Measurements from ENCODE around the gene CHCHD3. TPM values are rescaled to one million over a fixed set of nuclear protein-coding genes. Genes with fewer than 3 reads are reported as not detected.
"Not testable (repeated sequence)": the region's sequence is repeated elsewhere in the genome, so short reads cannot be mapped to it uniquely, and the experiment has no call there.

Gene CHCHD3
- polyA plus RNA-seq, 4 donors, result 51.1 to 99.3 (median 74.9) TPM

- DNase-seq (ENCODE audit: low read depth in 4 of 4, low spot score in 3 of 4), result no peak
Measured at GRCh38 chr7:133048589-133048988, 33.3 kb downstream of the CHCHD3 start.

- DNase-seq (ENCODE audit: low read depth in 4 of 4, low spot score in 3 of 4), result no peak
Measured at GRCh38 chr7:133047321-133047720, 34.6 kb downstream of the CHCHD3 start.

- DNase-seq (ENCODE audit: low read depth in 4 of 4, low spot score in 3 of 4), result no peak
Measured at GRCh38 chr7:133044722-133045473, 37.0 kb downstream of the CHCHD3 start.

- no peak for DNase-seq (ENCODE audit: low read depth in 4 of 4, low spot score in 3 of 4)
Measured at GRCh38 chr7:133040674-133041073, 41.2 kb downstream of the CHCHD3 start.

- no peak for DNase-seq (ENCODE audit: low read depth in 4 of 4, low spot score in 3 of 4)
Measured at GRCh38 chr7:133040178-133040577, 41.7 kb downstream of the CHCHD3 start.

GRCh38 chr7:133039614-133040013 is 42.3 kb downstream of the CHCHD3 start:
- DNase-seq (ENCODE audit: low read depth in 4 of 4, low spot score in 3 of 4), result no peak

GRCh38 chr7:133036289-133036688 is 45.6 kb downstream of the CHCHD3 start:
- DNase-seq (ENCODE audit: low read depth in 4 of 4, low spot score in 3 of 4), result no peak

- DNase-seq (ENCODE audit: low read depth in 4 of 4, low spot score in 3 of 4), result not testable (repeated sequence)
Measured at GRCh38 chr7:133035240-133035639, 46.6 kb downstream of the CHCHD3 start.

- DNase-seq (ENCODE audit: low read depth in 4 of 4, low spot score in 3 of 4), result no peak
Measured at GRCh38 chr7:133030346-133030745, 51.5 kb downstream of the CHCHD3 start.

- DNase-seq (ENCODE audit: low read depth in 4 of 4, low spot score in 3 of 4), result no peak
Measured at GRCh38 chr7:133029463-133029862, 52.4 kb downstream of the CHCHD3 start.

- DNase-seq (ENCODE audit: low read depth in 4 of 4, low spot score in 3 of 4), result no peak
Measured at GRCh38 chr7:133027397-133027796, 54.5 kb downstream of the CHCHD3 start.

- no peak for DNase-seq (ENCODE audit: low read depth in 4 of 4, low spot score in 3 of 4)
Measured at GRCh38 chr7:133026210-133026859, 55.6 kb downstream of the CHCHD3 start.

GRCh38 chr7:133025056-133025455 is 56.8 kb downstream of the CHCHD3 start:
- no peak for DNase-seq (ENCODE audit: low read depth in 4 of 4, low spot score in 3 of 4)

- DNase-seq (ENCODE audit: low read depth in 4 of 4, low spot score in 3 of 4), result no peak
Measured at GRCh38 chr7:133024596-133024995, 57.3 kb downstream of the CHCHD3 start.

GRCh38 chr7:133023370-133024071 is 58.4 kb downstream of the CHCHD3 start:
- DNase-seq (ENCODE audit: low read depth in 4 of 4, low spot score in 3 of 4), result no peak

- DNase-seq (ENCODE audit: low read depth in 4 of 4, low spot score in 3 of 4), result no peak
Measured at GRCh38 chr7:133022661-133023060, 59.2 kb downstream of the CHCHD3 start.

- DNase-seq (ENCODE audit: low read depth in 4 of 4, low spot score in 3 of 4), result no peak
Measured at GRCh38 chr7:133021196-133021595, 60.7 kb downstream of the CHCHD3 start.

- DNase-seq (ENCODE audit: low read depth in 4 of 4, low spot score in 3 of 4), result no peak
Measured at GRCh38 chr7:133020496-133020895, 61.4 kb downstream of the CHCHD3 start.

- DNase-seq (ENCODE audit: low read depth in 4 of 4, low spot score in 3 of 4), result no peak
Measured at GRCh38 chr7:133019590-133019989, 62.3 kb downstream of the CHCHD3 start.

- DNase-seq (ENCODE audit: low read depth in 4 of 4, low spot score in 3 of 4), result no peak
Measured at GRCh38 chr7:133016604-133017003, 65.3 kb downstream of the CHCHD3 start.

GRCh38 chr7:133015888-133016287 is 66.0 kb downstream of the CHCHD3 start:
- DNase-seq (ENCODE audit: low read depth in 4 of 4, low spot score in 3 of 4), result no peak

- DNase-seq (ENCODE audit: low read depth in 4 of 4, low spot score in 3 of 4), result no peak
Measured at GRCh38 chr7:133011746-133012145, 70.1 kb downstream of the CHCHD3 start.
